K562 (cell line): ENCODE data around the gene IGF2R. TPM values are rescaled to one million over a fixed set of nuclear protein-coding genes. Genes with fewer than 3 reads are reported as not detected.
A peak's percentile ranks its signal among the peaks of the same experiment; 100 is the strongest.

ENCODE experiments used
- BRF1 ChIP-seq: IDR thresholded peaks from 3 replicates; pipeline ENCODE4 v1.6.1; 2011; ENCODE audit warnings: borderline replicate concordance, mild to moderate bottlenecking; ENCODE audit not compliant: insufficient read length; ENCODE audit errors: extremely low read depth
- CCAR2 ChIP-seq: fragments of 200-400 bp; formaldehyde crosslinking; IDR thresholded peaks from 2 replicates; pipeline ENCODE4 v1.6.1; 2017; ENCODE audit warnings: mild to moderate bottlenecking, low read depth, low read length
- CTBP1 ChIP-seq: fragments of 450-650 bp; IDR thresholded peaks from 2 replicates; pipeline ENCODE4 v1.6.1; 2016; ENCODE audit warnings: borderline replicate concordance
- ETV5 ChIP-seq: sonication (generic); formaldehyde crosslinking; IDR thresholded peaks from 2 replicates; pipeline ENCODE4 v1.4.0; 2020; ENCODE audit warnings: low read depth, mild to moderate bottlenecking, missing genetic modification reagents
- FOXK2 ChIP-seq, 2 experiments: fragments of 450-650 bp; IDR thresholded peaks in 1 of 2; conservative IDR thresholded peaks in 1 of 2; 2 replicates each; pipeline ENCODE4 v1.6.1; 2016; ENCODE audit warnings: low read depth in 2 of 2, mild to moderate bottlenecking in 1 of 2
- KLF10 ChIP-seq: fragments of 250-450 bp; sonication (Bioruptor Pico); IDR thresholded peaks from 2 replicates; pipeline ENCODE4 v1.6.1; 2021; ENCODE audit warnings: matching md5 sums
- MAX ChIP-seq: sonication (generic); formaldehyde crosslinking; IDR thresholded peaks from 2 replicates; pipeline ENCODE4 v1.9.0; 2022; ENCODE audit warnings: mild to moderate bottlenecking, missing genetic modification reagents
- MLX ChIP-seq, 2 experiments: fragments of 450-650 bp in 1 of 2; sonication (generic) in 1 of 2; formaldehyde crosslinking; conservative IDR thresholded peaks; 2 replicates each; pipeline versions ENCODE4 v1.4.0 to v1.8.1; 2020 to 2022; ENCODE audit warnings: mild to moderate bottlenecking in 1 of 2, missing genetic modification reagents in 1 of 2
- NEUROD1 ChIP-seq: fragments of 150-350 bp; IDR thresholded peaks from 2 replicates; pipeline ENCODE4 v1.6.1; 2014; ENCODE audit warnings: borderline replicate concordance, low read length, low read depth; ENCODE audit not compliant: partially characterized antibody
- PHB2 ChIP-seq: fragments of 450-650 bp; IDR thresholded peaks from 2 replicates; pipeline ENCODE4 v1.6.1; 2017; ENCODE audit warnings: low read depth
- RBBP5 ChIP-seq: fragments of 200-600 bp; sonication (generic); IDR thresholded peaks from 2 replicates; pipeline ENCODE4 v1.6.1; 2012; ENCODE audit warnings: borderline replicate concordance, mild to moderate bottlenecking, low read length, control low read depth, inconsistent platforms; ENCODE audit not compliant: insufficient read depth, poor library complexity, severe bottlenecking
- SAP30 ChIP-seq: fragments of 200-600 bp; sonication (generic); IDR thresholded peaks from 2 replicates; pipeline ENCODE4 v1.6.1; 2012; ENCODE audit warnings: borderline replicate concordance, low read depth, mild to moderate bottlenecking, moderate library complexity, low read length, control low read depth, inconsistent platforms; ENCODE audit not compliant: insufficient read depth, poor library complexity, severe bottlenecking
- SMARCE1 ChIP-seq: fragments of 450-650 bp; IDR thresholded peaks from 2 replicates; pipeline ENCODE4 v1.7.1; 2016; ENCODE audit warnings: mild to moderate bottlenecking
- SRF ChIP-seq, 2 experiments: fragments of 250-450, 450-650 bp in 1 of 2; sonication (Bioruptor Pico) in 1 of 2; sonication (generic) in 1 of 2; formaldehyde crosslinking; IDR thresholded peaks; 2 replicates each; pipeline versions ENCODE4 v1.5.0 to v1.5.1; 2020 to 2022; ENCODE audit warnings: mild to moderate bottlenecking in 1 of 2, missing genetic modification reagents in 1 of 2
- THAP7 ChIP-seq: fragments of 250-450 bp; sonication (Bioruptor Pico); IDR thresholded peaks from 2 replicates; pipeline ENCODE4 v1.5.0; 2021
- ZBTB17 ChIP-seq: fragments of 450-650 bp; formaldehyde crosslinking; IDR thresholded peaks from 2 replicates; pipeline ENCODE4 v1.4.0; 2020; ENCODE audit warnings: mild to moderate bottlenecking
- ZNF740 ChIP-seq, 3 experiments: fragments of 200-800 bp in 1 of 3; sonication (Bioruptor generic) in 1 of 3; sonication (generic) in 1 of 3; formaldehyde crosslinking in 1 of 3; IDR thresholded peaks; 2 replicates each; pipeline versions ENCODE4 v1.6.1 to v1.8.0; 2016 to 2022; ENCODE audit warnings: mild to moderate bottlenecking in 2 of 3, missing compliant biosample characterization in 2 of 3, missing genetic modification characterization in 2 of 3, missing genetic modification reagents in 1 of 3
- ZNF75A ChIP-seq: fragments of 450-650 bp; formaldehyde crosslinking; IDR thresholded peaks from 2 replicates; pipeline ENCODE4 v1.4.0; 2020; ENCODE audit warnings: mild to moderate bottlenecking
- polyA plus RNA-seq, 8 experiments: library from polyadenylated mRNA; depleted of rRNA in 4 of 8; stranded (reverse) in 5 of 8; unstranded in 3 of 8; fragments of >200 nt; fragmentation: Nextera tagmentation in 2 of 8; fragmentation: Illumina TruSeq in 1 of 8; extraction: Ambion mirVana in 2 of 8; extraction: Trizol in 1 of 8; gene quantifications; 2 replicates each; pipeline versions ENCODE4 v1.2.1 to v1.2.3, GENCODE V29; 2011 to 2014; ENCODE audit warnings: inconsistent platforms in 1 of 8, missing spikeins in 1 of 8
- total RNA-seq, 7 experiments: library from RNA; depleted of rRNA in 6 of 7; stranded (reverse); fragments of >200 nt in 6 of 7; fragmentation: Illumina TruSeq in 2 of 7; extraction: Trizol in 2 of 7; gene quantifications; 2 replicates each; pipeline versions ENCODE4 v1.2.1 to v1.2.3, GENCODE V29; 2011 to 2021; ENCODE audit warnings: low replicate concordance in 1 of 7

Gene IGF2R
- total and polyA plus RNA-seq, 9 of the 15 experiments (the other 6 are each of a cell fraction or from before 2014, with no cell fraction given) = 3.5 to 92.3 (median 34.5) TPM

GRCh38 chr6:159968295-159969203 is at the start of gene IGF2R (continued):
- TF ChIP-seq ZNF740 (CRISPR knock-in tag; IDR thresholded peaks at IDR 0.05) (peak; percentile 90), ZNF740 (tag; IDR thresholded peaks at IDR 0.05) (peak in 1 of 2 experiments; percentile 97; a peak in 2 of 4 replicates), CTBP1 (peak; percentile 51; the same call in 1 of the 2 replicates), RBBP5 (peak; percentile 80), ZBTB17 (CRISPR knock-in tag) (peak; percentile 78; the same call in 1 of the 2 replicates), BRF1 (no peak), ZNF75A (CRISPR knock-in tag) (peak; percentile 44; the same call in 1 of the 2 replicates), PHB2 (0 out of 2 replicates have a peak, but pooled peaks have one; percentile 24), MLX (CRISPR knock-in tag; conservative IDR thresholded peaks at IDR 0.05) (0 out of 4 replicates have a peak, but pooled peaks of 1 of the 2 experiments have one; percentile 70), KLF10 (CRISPR knock-in tag) (0 out of 2 replicates have a peak, but pooled peaks have one; percentile 11), MAX (CRISPR knock-in tag) (peak; percentile 72; the same call in 1 of the 2 replicates), NEUROD1 (peak; percentile 55), SAP30 (peak; percentile 62), SMARCE1 (peak; percentile 59; the same call in 1 of the 2 replicates), THAP7 (CRISPR knock-in tag) (peak; percentile 61; the same call in 1 of the 2 replicates), ETV5 (CRISPR knock-in tag) (peak; percentile 69), FOXK2 (conservative IDR thresholded peaks at IDR 0.05 in 1 of 2, IDR thresholded peaks at IDR 0.05 in 1 of 2; ENCODE audit: low read depth in 2 of 2) (peak in 1 of 2 experiments; percentile 46; a peak in 1 of 4 replicates), CCAR2 (no peak), SRF (CRISPR knock-in tag; IDR thresholded peaks at IDR 0.05) (peak in 1 of 2 experiments; percentile 16; a peak in 1 of 4 replicates)
